NCI-H460 (cell line): ENCODE data around the gene STARD8. TPM values are rescaled to one million over a fixed set of nuclear protein-coding genes. Genes with fewer than 3 reads are reported as not detected.
"Not testable (repeated sequence)": the region's sequence is repeated elsewhere in the genome, so short reads cannot be mapped to it uniquely, and the experiment has no call there.

Source experiments
- DNase-seq: peaks from one replicate; pipeline ENCODE4 v3.0.0-alpha.2; 2016; ENCODE audit warnings: low read depth; ENCODE audit errors: extremely low read depth
- small RNA-seq, 2 experiments: library from RNA; depleted of rRNA; stranded (forward); fragments of <200 nt; gene quantifications; one replicate each; pipeline ENCODE3, GENCODE V24; 2014
- total RNA-seq: library from RNA; depleted of rRNA; stranded (reverse); fragments of >200 nt; shearing (Covaris generic); gene quantifications from 2 replicates; pipeline ENCODE4 v1.2.3, GENCODE V29; 2014; rRNA removed

Gene STARD8
- total RNA-seq, 1 experiment from 2014 or later: 0.72 TPM

- DNase-seq: peak; percentile 54
Observed at GRCh38 chrX:68732906-68733493, 85.5 kb downstream of the STARD8 start.

GRCh38 chrX:68735266-68735665 is 87.8 kb downstream of the STARD8 start:
- DNase-seq: no peak

- DNase-seq: not testable (repeated sequence)
Observed at GRCh38 chrX:68741864-68742263, 94.4 kb downstream of the STARD8 start.

- DNase-seq: no peak
Observed at GRCh38 chrX:68743754-68744153, 96.3 kb downstream of the STARD8 start.

- no peak for DNase-seq
Observed at GRCh38 chrX:68746988-68747387, 99.5 kb downstream of the STARD8 start.

- DNase-seq: no peak
Observed at GRCh38 chrX:68748030-68748429, 100.6 kb downstream of the STARD8 start.

- no peak for DNase-seq
Observed at GRCh38 chrX:68749426-68749825, 102.0 kb downstream of the STARD8 start.

- DNase-seq: no peak
Observed at GRCh38 chrX:68750316-68750715, 102.8 kb downstream of the STARD8 start.

- DNase-seq: no peak
Observed at GRCh38 chrX:68751372-68751771, 103.9 kb downstream of the STARD8 start.

- DNase-seq: no peak
Observed at GRCh38 chrX:68753218-68753617, 105.8 kb downstream of the STARD8 start.

GRCh38 chrX:68754406-68754805 is 106.9 kb downstream of the STARD8 start:
- no peak for DNase-seq

- no peak for DNase-seq
Observed at GRCh38 chrX:68755616-68756125, 108.2 kb downstream of the STARD8 start.

- no peak for DNase-seq
Observed at GRCh38 chrX:68757331-68757730, 109.9 kb downstream of the STARD8 start.

- no peak for DNase-seq
Observed at GRCh38 chrX:68757731-68758130, 110.3 kb downstream of the STARD8 start.

GRCh38 chrX:68758671-68759070 is 111.2 kb downstream of the STARD8 start:
- no peak for DNase-seq

GRCh38 chrX:68761086-68761485 is 113.6 kb downstream of the STARD8 start:
- DNase-seq: no peak

GRCh38 chrX:68762766-68763165 is 115.3 kb downstream of the STARD8 start:
- DNase-seq: no peak

- no peak for DNase-seq
Observed at GRCh38 chrX:68763481-68763880, 116.0 kb downstream of the STARD8 start.

Small RNA genes lying within 50 kb of the gene (small RNA-seq; reads per million reads assigned to genes)
- gene COX6CP12: 0 reads per million in 2 experiments

Other genes with a start within 250 kb of the STARD8 start
- gene OPHN1, start 214.2 kb upstream of the STARD8 start, total RNA-seq: 3.0 and 3.6 TPM in 2 replicates
- 60.6 and 73.8 TPM in 2 replicates for gene YIPF6, start 148.6 kb upstream of the STARD8 start, total RNA-seq
- 7.4 and 8.2 TPM in 2 replicates for gene EFNB1, start 181.4 kb downstream of the STARD8 start, total RNA-seq